ENCODE data around the gene MYLIP.
"Not testable (repeated sequence)": the region's sequence is repeated elsewhere in the genome, so short reads cannot be mapped to it uniquely, and the experiment has no call there.

MYLIP gene

GRCh38 chr6:16146028-16146427, 17.1 kb downstream of the MYLIP start:
- no peak for DNase-seq

GRCh38 chr6:16146527-16146955, 17.7 kb downstream of the MYLIP start:
- DNase-seq: no peak

DNA sequence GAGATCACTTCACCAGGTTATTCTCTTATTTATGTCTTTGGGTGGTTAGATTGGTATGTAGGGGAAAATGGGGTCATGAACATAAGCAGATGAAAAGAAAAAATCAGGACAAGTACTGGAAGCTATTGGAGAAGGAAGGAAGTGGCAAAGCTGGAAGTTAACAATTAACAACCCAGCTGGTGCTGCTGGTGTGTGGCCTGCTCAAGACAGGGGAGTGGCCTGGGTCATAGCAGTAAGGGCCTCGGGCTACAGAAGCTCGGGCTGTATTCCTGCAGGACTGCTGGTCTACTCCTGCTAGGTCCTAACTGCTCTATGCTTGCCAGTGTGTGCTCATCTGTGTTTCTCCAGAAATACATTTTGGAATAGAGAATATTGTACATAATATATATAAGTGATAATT, 19.6 kb downstream of the MYLIP start:
- DNase-seq: no peak

GRCh38 chr6:16149305-16149704, 20.4 kb downstream of the MYLIP start:
- no peak for DNase-seq

GRCh38 chr6:16150098-16150497, 21.2 kb downstream of the MYLIP start:
- DNase-seq: no peak

DNA sequence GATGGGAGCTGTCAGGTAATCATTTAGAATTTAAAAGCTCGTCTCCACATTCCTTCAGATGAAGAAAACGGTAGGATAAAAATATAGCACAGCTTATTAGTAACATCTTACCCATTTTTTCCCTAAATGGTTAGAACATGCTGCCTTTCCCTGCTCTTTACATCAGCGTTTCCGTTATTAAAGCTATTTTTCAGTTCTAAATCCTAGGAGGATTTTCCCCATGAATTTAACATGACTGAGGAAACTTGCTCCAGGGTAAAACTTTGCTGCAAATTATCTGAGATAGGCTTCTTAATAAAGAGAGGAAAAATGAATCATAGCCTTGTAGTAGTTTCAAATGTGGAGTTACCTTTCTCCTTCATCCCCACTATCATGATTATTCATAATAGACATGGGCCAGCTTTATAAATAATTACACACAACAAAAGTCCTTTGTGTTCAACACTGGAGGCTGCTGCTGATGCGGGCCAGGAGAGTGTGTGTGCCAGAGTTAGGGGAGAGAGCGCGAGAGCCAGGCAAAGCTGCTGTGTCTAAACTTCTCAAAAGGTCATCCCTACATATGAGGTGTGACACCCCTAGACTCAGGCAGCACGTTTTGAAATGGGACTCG, 24.4 kb downstream of the MYLIP start:
- DNase-seq: no peak

GRCh38 chr6:16154904-16155303, 26.0 kb downstream of the MYLIP start:
- no peak for DNase-seq

DNA sequence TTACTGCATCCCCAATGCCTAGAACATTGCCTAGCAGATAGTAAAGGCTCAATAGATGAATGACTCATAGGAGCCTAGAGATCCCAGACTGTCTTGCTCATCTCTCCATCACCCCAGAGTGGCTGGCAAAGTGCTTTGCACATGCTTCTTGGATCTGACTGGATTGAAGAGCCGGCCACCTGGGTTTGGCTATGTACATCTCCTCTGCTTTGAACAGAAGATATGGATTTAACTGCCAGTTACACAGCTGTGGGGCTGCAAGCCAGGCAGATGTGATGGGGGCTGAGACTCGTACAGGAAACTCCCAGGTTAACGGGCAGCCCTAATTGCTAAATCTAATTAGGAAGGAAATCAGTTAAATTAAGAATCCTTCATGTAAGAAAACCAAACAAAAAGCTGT, 28.6 kb downstream of the MYLIP start:
- no peak for DNase-seq

- no peak for DNase-seq
Measured at GRCh38 chr6:16157909-16158308, 29.0 kb downstream of the MYLIP start.

GRCh38 chr6:16158943-16159557, 30.2 kb downstream of the MYLIP start:
- no peak for DNase-seq

- DNase-seq: no peak
Measured at GRCh38 chr6:16160794-16161193, 31.9 kb downstream of the MYLIP start.

DNA sequence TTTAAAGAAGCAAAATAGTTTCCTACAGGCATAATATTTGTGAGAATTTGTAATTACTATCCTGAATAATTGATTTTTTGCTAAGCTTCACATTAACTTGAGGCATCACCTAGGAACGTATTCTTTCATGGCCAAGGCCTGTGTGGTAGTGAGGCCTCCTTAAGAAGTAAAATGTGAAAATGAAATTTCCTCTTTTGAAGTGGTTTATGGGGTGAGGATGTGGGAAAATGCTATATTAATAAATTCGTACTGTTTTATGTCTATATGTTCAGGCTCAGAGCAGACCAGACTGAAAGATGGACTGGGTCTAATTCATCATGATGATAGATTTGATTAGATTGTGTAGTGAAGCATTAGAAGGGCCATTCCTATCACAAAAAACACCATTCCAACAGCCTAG, 33.1 kb downstream of the MYLIP start:
- DNase-seq: no peak

DNA sequence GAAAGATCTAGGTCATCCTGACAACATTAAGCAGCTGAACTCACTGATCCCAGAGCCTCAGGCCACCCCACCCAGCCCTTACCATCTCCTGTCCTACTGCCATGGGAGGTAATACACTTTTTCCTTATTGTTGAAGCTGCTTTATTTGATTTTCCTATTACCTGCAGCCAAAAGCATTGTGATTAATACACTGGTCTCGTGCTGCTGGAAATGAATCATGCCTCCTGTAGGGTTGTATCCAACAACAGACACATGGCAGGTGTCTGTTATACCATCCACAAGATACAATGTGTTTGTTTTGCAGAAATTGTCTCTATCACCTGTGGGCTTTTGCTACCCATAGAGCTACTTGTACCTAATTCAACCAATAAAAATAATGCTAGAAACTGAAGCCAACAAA, 34.2 kb downstream of the MYLIP start:
- DNase-seq: no peak

GRCh38 chr6:16163535-16164300, 34.8 kb downstream of the MYLIP start:
- DNase-seq: no peak

DNA sequence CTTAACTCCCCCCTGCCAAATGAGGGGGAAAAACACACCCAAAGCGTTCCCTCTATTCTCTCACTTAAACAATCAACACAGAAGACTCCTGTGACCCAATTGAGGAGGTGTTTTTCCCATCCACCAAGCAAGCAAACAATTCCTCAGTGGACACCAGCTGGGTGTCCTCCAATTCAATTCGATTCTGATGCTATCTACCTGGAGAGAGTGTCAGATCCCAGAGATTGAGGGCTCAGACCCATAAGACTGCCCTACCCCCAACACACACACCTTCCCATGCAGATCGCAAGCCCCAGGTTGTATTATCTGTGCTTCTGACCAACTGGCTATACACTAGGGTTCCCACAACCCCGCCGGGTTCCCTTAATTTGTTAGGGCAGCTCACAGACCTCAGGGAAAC, 36.8 kb downstream of the MYLIP start:
- DNase-seq: no peak

DNA sequence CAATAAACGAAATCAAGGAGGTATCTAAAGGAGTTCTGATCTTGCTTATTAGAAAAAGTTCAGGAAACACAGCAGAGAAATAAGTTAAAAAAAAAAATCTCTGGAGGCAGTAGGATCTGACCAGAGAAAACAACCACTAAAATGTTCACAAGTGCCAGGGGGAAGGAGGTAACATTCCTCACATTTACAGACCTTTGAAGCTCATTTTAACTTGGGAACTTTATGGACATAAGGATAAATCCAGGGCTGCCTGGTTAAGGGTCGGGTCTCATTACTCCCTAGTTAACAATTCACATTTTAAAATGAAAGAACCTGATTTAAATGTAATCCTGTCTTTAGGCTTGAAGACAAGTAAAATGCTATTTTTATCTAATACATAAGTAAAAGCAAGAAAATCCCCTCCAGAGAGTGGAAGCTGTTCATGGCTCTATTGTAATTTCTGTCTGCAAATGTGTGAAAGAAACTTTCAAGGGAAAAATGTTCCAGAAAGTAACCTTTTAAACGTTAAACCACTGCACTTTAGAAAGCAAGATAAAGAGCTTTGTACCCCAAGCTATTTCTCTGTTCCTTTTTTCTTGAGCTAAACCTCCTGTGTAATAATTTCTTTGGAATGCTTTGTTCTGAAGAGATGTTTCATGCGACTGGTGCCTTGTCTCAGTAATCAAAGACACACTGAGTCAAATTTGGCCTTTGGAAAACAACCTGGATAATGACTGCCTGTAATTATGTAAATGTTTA, 38.2 kb downstream of the MYLIP start:
- no peak for DNase-seq

DNA sequence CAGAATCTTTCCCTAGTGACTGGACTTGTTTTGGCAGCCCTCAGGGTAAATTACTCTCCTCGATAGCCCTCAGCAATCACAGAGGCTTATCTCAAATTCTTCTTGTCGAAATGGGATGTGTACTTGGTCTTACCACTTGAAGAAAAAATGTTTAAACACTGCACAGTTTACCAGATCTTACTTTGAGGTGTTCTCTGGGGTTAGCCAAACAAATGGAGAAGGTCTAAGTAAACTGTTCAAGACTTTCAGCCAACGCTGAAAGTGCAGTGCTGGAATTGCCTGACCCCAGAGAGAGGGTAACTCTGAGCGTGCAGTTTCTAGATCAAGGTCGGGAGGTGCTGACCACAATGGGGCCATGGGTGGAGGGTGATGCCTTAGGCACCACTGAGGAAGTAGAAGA, 39.2 kb downstream of the MYLIP start:
- no peak for DNase-seq

GRCh38 chr6:16168858-16169257, 40.0 kb downstream of the MYLIP start:
- DNase-seq: no peak

- DNase-seq: no peak
Measured at GRCh38 chr6:16171400-16171799, 42.5 kb downstream of the MYLIP start.

- no peak for DNase-seq
Measured at GRCh38 chr6:16173167-16173940, 44.5 kb downstream of the MYLIP start.

- DNase-seq: no peak
Measured at GRCh38 chr6:16174416-16175078, 45.7 kb downstream of the MYLIP start.

- DNase-seq: not testable (repeated sequence)
Measured at GRCh38 chr6:16176600-16176999, 47.7 kb downstream of the MYLIP start.
